GM12875 (cell line): ENCODE data around the gene PAPPA.

Source experiments
- H3K4me3 ChIP-seq: one replicate; pipeline ENCODE4 v1.5.1; 2011; ENCODE audit warnings: low read depth, low read length, control low read depth
- TF ChIP-seq, protein P1 (sequence below): IDR thresholded peaks from 2 replicates; pipeline ENCODE4 v1.5.1; 2011; ENCODE audit warnings: low read depth, mild to moderate bottlenecking, control low read depth, inconsistent platforms, low read length, moderate library complexity, borderline replicate concordance; ENCODE audit not compliant: insufficient read depth

Gene PAPPA

DNA sequence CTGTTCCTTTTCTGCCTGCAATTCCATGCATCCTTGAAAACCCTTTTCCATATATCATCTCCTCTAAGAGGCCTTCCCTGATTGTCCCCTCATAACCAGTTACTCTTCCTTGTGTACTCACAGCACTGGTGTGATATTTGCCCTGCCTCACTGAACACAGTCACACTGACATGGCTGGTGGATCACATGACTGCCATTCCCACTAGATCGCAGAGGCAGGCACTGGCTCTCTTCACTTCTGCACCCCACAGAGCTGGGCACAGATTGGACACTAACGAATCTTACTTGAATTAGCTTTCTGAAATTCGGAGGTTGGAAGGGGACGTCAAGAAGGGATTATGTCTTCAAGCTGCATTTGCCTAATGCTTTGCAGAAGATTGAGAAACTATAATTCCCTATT, 208.0 kb downstream of the PAPPA start:
- TF ChIP-seq, protein P1, sequence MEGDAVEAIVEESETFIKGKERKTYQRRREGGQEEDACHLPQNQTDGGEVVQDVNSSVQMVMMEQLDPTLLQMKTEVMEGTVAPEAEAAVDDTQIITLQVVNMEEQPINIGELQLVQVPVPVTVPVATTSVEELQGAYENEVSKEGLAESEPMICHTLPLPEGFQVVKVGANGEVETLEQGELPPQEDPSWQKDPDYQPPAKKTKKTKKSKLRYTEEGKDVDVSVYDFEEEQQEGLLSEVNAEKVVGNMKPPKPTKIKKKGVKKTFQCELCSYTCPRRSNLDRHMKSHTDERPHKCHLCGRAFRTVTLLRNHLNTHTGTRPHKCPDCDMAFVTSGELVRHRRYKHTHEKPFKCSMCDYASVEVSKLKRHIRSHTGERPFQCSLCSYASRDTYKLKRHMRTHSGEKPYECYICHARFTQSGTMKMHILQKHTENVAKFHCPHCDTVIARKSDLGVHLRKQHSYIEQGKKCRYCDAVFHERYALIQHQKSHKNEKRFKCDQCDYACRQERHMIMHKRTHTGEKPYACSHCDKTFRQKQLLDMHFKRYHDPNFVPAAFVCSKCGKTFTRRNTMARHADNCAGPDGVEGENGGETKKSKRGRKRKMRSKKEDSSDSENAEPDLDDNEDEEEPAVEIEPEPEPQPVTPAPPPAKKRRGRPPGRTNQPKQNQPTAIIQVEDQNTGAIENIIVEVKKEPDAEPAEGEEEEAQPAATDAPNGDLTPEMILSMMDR: no peak
- H3K4me3 ChIP-seq: no peak overlapping the region

- TF ChIP-seq, protein P1: no peak
- no peak overlapping the region for H3K4me3 ChIP-seq
These were observed 208.9 kb downstream of the PAPPA start for GRCh38 chr9:116362493-116362892.

DNA sequence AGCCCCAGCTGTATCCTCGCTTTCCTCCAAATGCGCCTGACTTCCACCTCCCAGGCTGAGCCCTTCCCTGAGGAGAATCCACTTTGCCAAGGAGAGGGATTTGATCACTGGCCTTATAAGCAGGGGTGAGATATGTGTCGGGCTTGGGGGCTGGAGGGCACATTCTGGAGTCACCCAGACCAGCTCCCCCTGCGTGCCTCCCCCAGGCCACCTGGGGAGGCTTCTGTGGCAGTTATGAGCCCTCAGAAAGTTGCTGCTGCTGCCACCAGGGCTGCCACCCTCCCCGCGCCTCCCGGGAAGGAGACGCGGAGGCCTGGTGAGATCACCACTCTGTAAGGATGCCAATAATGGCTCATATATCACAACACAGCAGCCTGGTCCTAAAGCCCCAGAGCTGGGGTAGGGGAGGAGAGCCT, 211.5 kb downstream of the PAPPA start:
- no peak overlapping the region for H3K4me3 ChIP-seq
- TF ChIP-seq, protein P1: no peak

DNA sequence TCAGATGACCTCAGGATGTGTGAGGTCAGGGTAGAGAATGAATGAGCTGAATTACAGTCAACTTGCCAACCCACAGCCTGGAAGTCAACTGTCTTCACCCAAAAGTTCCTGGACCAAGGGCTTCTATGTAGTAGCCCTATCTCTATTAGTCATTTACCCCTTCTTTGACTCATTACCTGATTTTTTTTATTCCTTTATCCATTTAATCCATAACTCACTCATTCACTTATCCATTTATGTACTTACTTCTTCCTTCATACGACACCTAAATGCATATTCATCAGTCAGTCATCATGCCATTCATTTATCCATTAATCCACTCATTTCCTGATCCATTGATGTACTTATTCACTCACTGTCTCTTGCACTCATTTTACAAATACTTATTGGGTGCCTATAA, 212.7 kb downstream of the PAPPA start:
- TF ChIP-seq, protein P1: no peak
- no peak overlapping the region for H3K4me3 ChIP-seq

GRCh38 chr9:116368680-116369079, 215.1 kb downstream of the PAPPA start:
- H3K4me3 ChIP-seq: no peak overlapping the region

DNA sequence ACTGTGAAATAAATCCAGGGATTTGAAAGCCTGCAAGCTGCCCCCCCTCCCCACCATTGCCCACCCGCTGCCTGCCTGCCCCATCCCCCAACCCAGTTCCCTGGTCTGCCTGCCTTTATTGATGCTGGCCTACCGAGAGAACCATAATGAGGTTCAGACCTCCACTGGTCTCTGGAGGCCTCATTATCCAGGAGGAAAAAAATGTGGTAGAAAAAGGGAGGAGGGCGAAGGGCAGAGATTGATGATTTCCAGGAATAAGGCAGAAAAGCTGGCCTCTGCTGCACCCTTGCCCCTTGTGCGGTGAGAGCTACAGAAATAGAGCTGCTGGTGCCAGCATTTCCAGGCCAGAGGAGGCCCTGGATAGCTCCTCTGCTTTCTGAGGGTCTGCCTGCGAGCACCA, 216.1 kb downstream of the PAPPA start:
- H3K4me3 ChIP-seq: no peak overlapping the region
- TF ChIP-seq, protein P1: no peak

More at GRCh38 chr9:116368680-116369079, 215.1 kb downstream of the PAPPA start:
- TF ChIP-seq, protein P1: no peak

GRCh38 chr9:116370556-116370955, 217.0 kb downstream of the PAPPA start:
- TF ChIP-seq, protein P1: no peak
- H3K4me3 ChIP-seq: no peak overlapping the region
